GM12872 (cell line): Measurements from ENCODE around the gene PRR4.

Experiments used
- CTCF ChIP-seq: IDR thresholded peaks from 3 replicates; pipeline ENCODE4 v1.5.1; 2011; ENCODE audit warnings: low read depth, mild to moderate bottlenecking, low read length, moderate library complexity; ENCODE audit not compliant: insufficient read depth

PRR4 gene

GRCh38 chr12:10838461-10838860, 10.8 kb downstream of the PRR4 start:
- TF ChIP-seq CTCF, result no peak

GRCh38 chr12:10829994-10830393, 19.3 kb downstream of the PRR4 start:
- TF ChIP-seq CTCF, result no peak

GRCh38 chr12:10826258-10826657, 23.0 kb downstream of the PRR4 start, which contains the start of gene TAS2R10:
Gene TAS2R10 (minus strand): TSS chr12:10826358. CDS start chr12:10826269, 89 bp downstream.
- no peak for TF ChIP-seq CTCF

- TF ChIP-seq CTCF, result no peak
These were observed 24.3 kb downstream of the PRR4 start for GRCh38 chr12:10824957-10825356.

GRCh38 chr12:10811883-10812536, 37.3 kb downstream of the PRR4 start:
- no peak for TF ChIP-seq CTCF

- no peak for TF ChIP-seq CTCF
These were observed 39.2 kb downstream of the PRR4 start, which contains the start of gene TAS2R9 for GRCh38 chr12:10810068-10810467. Gene TAS2R9 (minus strand): TSS chr12:10810168. CDS start chr12:10810075, 93 bp downstream.

- TF ChIP-seq CTCF, result no peak
These were observed 42.1 kb downstream of the PRR4 start, which contains the start of gene TAS2R8 for GRCh38 chr12:10807186-10807585. Gene TAS2R8 (minus strand): TSS chr12:10807286. CDS start chr12:10806980, 306 bp downstream.

- TF ChIP-seq CTCF, result no peak
These were observed 46.7 kb downstream of the PRR4 start, which contains the start of gene TAS2R7 for GRCh38 chr12:10802587-10802986. Gene TAS2R7 (minus strand): TSS chr12:10802627. CDS start chr12:10802570, 57 bp downstream.
